Spleen (tissue), 11 donors: ENCODE data around the gene OR51A2. TPM values are rescaled to one million over a fixed set of nuclear protein-coding genes. Genes with fewer than 3 reads are reported as not detected.

Experiments used
- DNase-seq: peaks from one replicate; pipeline ENCODE4 v3.0.0-alpha.2; 2020
- H3K27ac ChIP-seq, 8 donors: fragments of 200-600 bp; sonication (generic) in 7 of 8; 1 replicate in 4 of 8; 2 replicates in 4 of 8; pipeline versions ENCODE4 v1.5.0 to v1.8.0; 2016 to 2021; ENCODE audit warnings: inconsistent platforms in 4 of 8, mild to moderate bottlenecking in 4 of 8, moderate library complexity in 1 of 8
- H3K27me3 ChIP-seq, 7 donors: fragments of 200-600 bp; sonication (generic) in 6 of 7; replicated peaks in 1 of 7; 1 replicate in 4 of 7; 2 replicates in 3 of 7; pipeline versions ENCODE4 v1.5.0 to v1.8.0; 2016 to 2021; ENCODE audit warnings: inconsistent platforms in 3 of 7, mild to moderate bottlenecking in 1 of 7
- H3K36me3 ChIP-seq, 6 donors: fragments of 200-600 bp; sonication (generic) in 5 of 6; 1 replicate in 4 of 6; 2 replicates in 2 of 6; pipeline versions ENCODE4 v1.5.0 to v1.8.0; 2016 to 2021; ENCODE audit warnings: inconsistent platforms in 2 of 6
- H3K4me1 ChIP-seq, 6 donors: fragments of 200-600 bp; sonication (generic) in 5 of 6; 1 replicate in 3 of 6; 2 replicates in 3 of 6; pipeline versions ENCODE4 v1.5.0 to v1.8.0; 2016 to 2021; ENCODE audit warnings: inconsistent platforms in 3 of 6
- H3K4me3 ChIP-seq, 8 donors: fragments of 200-600 bp; sonication (generic) in 7 of 8; 1 replicate in 4 of 8; 2 replicates in 4 of 8; pipeline versions ENCODE4 v1.5.0 to v1.8.0; 2016 to 2021; ENCODE audit warnings: inconsistent platforms in 4 of 8, mild to moderate bottlenecking in 4 of 8, moderate library complexity in 2 of 8
- H3K9me3 ChIP-seq, 8 donors: fragments of 200-600 bp; sonication (generic) in 7 of 8; 1 replicate in 4 of 8; 2 replicates in 4 of 8; pipeline versions ENCODE4 v1.5.0 to v1.8.0; 2016 to 2021; ENCODE audit warnings: inconsistent platforms in 4 of 8
- POLR2A ChIP-seq, 3 donors: fragments of 450-650 bp; IDR thresholded peaks; one replicate each; pipeline ENCODE4 v1.5.1; 2017; ENCODE audit warnings: antibody characterized with exemption in 3 of 3, mild to moderate bottlenecking in 1 of 3
- POLR2AphosphoS5 ChIP-seq, 3 donors: sonication (generic); formaldehyde crosslinking; IDR thresholded peaks; one replicate each; pipeline ENCODE4 v1.5.1; 2017; ENCODE audit warnings: antibody characterized with exemption in 3 of 3
- WGBS, 5 donors: extraction: QIAGEN DNeasy Blood & Tissue Kit in 3 of 5; methylation state at CpG; one replicate each; pipeline versions ENCODE4 v1.1.5 to v1.1.7; 2013 to 2018; 5-methylcytosine and 5-hydroxymethylcytosine counted together
- intact Hi-C: fragments of 100-400 bp; cut with DNase I; formaldehyde crosslinking; loops from one replicate; pipeline ENCODE4 v1.15.0; 2023; ENCODE audit warnings: low total_unique reads
- polyA plus RNA-seq, 3 donors: library from polyadenylated mRNA; stranded (reverse); fragments of 200-250 nt; gene quantifications; one replicate each; pipeline ENCODE4 v1.2.1, GENCODE V29; 2013
- total RNA-seq, 7 donors: library from RNA; depleted of rRNA in 3 of 7; stranded (reverse); fragments of >200 nt in 3 of 7; fragmentation: NEBNext Ultra II Directional in 4 of 7; extraction: Animal tissue kit (Norgen Biotek cat#: 25700) in 4 of 7; gene quantifications; one replicate each; pipeline versions ENCODE4 v1.1.0 to v1.2.1, GENCODE V29; 2016 to 2021
- TF ChIP-seq, protein P1 (sequence below), 11 experiments: fragments of 200-600 bp in 7 of 11; fragments of 450-650 bp in 4 of 11; sonication (generic) in 4 of 11; IDR thresholded peaks in 8 of 11; conservative IDR thresholded peaks in 3 of 11; 1 replicate in 7 of 11; 2 replicates in 4 of 11; pipeline versions ENCODE4 v1.4.0 to v1.8.0; 2016 to 2021; ENCODE audit warnings: antibody characterized with exemption in 11 of 11, inconsistent platforms in 4 of 11, mild to moderate bottlenecking in 1 of 11
- donor health status: healthy with polysubstance abuse.
- donor health status: DM: no; HTN: no; CAD: no; lungs with moderate emphysema.
- donor health status: DM: no; HTN: no; CAD: no.
- donor health status: Bipolar disorder and iron deficiency.
- donor health status: healthy.
- donor health status: DM: no; HTN: no; CAD: no.
- donor health status: DM: yes; HTN: yes; CAD: no.

OR51A2 gene
- total and polyA plus RNA-seq, 10 donors: not detected

DNA sequence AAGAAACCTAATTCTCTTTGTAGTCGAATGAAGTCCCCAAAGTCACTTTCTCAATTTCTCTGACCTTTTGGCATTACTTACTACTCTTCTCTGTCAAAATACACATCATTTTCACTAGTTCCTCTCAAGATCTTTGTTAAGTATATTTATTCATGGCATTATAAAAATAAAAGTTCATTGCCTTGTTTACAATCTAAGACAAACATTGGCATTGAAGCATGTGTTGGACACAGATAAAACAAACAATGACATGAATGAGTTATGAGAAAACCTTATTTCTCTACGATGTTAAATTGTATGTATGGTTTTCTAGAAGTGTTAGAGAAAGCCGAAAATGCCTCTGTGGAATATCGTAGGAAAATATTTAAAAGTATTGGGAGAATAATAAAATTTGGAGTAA is 22.8 kb downstream of the OR51A2 start:
- no peak overlapping the region for H3K27ac ChIP-seq
- H3K4me1 ChIP-seq: no peaks in the 10 kb centered on the region
- no peaks in the 10 kb centered on the region for H3K27me3 ChIP-seq
- DNase-seq: no peak
- no peaks in the 10 kb centered on the region for H3K9me3 ChIP-seq
- intact Hi-C loops: no loop called here
- WGBS, 5 donors: 83 to 88% (median 86%) methylated on average over 4 of the region's 4 CpGs
- TF ChIP-seq, protein P1, sequence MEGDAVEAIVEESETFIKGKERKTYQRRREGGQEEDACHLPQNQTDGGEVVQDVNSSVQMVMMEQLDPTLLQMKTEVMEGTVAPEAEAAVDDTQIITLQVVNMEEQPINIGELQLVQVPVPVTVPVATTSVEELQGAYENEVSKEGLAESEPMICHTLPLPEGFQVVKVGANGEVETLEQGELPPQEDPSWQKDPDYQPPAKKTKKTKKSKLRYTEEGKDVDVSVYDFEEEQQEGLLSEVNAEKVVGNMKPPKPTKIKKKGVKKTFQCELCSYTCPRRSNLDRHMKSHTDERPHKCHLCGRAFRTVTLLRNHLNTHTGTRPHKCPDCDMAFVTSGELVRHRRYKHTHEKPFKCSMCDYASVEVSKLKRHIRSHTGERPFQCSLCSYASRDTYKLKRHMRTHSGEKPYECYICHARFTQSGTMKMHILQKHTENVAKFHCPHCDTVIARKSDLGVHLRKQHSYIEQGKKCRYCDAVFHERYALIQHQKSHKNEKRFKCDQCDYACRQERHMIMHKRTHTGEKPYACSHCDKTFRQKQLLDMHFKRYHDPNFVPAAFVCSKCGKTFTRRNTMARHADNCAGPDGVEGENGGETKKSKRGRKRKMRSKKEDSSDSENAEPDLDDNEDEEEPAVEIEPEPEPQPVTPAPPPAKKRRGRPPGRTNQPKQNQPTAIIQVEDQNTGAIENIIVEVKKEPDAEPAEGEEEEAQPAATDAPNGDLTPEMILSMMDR (IDR thresholded peaks at IDR 0.05 in 8 of 11, conservative IDR thresholded peaks at IDR 0.05 in 3 of 11): no peak
- TF ChIP-seq POLR2AphosphoS5 (IDR thresholded peaks at IDR 0.05): no peak
- TF ChIP-seq POLR2A (IDR thresholded peaks at IDR 0.05): no peak
- H3K4me3 ChIP-seq: no peak overlapping the region
- no peaks in the 10 kb centered on the region for H3K36me3 ChIP-seq

DNA sequence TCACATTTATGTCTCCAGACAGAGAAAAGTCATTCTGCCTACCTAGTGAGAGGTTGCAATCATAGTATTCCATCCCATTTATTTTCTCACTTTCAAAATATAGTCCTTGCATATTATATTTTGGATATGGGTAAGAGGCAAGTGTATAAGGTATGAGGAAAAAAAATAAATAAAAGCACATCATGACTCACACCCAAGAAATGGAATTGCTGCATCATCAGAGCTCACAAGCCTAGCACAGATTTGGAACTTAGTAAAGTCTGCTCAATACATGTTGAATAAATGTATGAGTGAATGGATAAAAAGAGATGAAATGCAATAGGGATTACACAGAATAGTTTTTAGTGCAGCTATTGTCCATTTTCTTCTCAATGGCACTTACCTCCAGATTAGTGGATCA is 28.9 kb downstream of the OR51A2 start:
- no peak overlapping the region for H3K4me3 ChIP-seq
- no peak overlapping the region for H3K27ac ChIP-seq
- intact Hi-C loops: no loop called here
- TF ChIP-seq, protein P1 (IDR thresholded peaks at IDR 0.05 in 8 of 11, conservative IDR thresholded peaks at IDR 0.05 in 3 of 11): no peak
- TF ChIP-seq POLR2AphosphoS5 (IDR thresholded peaks at IDR 0.05) (no peak), POLR2A (IDR thresholded peaks at IDR 0.05) (no peak)
- no peaks in the 10 kb centered on the region for H3K4me1 ChIP-seq
- no peak for DNase-seq
- no peaks in the 10 kb centered on the region for H3K27me3 ChIP-seq
- no peaks in the 10 kb centered on the region for H3K9me3 ChIP-seq
- no peaks in the 10 kb centered on the region for H3K36me3 ChIP-seq

DNA sequence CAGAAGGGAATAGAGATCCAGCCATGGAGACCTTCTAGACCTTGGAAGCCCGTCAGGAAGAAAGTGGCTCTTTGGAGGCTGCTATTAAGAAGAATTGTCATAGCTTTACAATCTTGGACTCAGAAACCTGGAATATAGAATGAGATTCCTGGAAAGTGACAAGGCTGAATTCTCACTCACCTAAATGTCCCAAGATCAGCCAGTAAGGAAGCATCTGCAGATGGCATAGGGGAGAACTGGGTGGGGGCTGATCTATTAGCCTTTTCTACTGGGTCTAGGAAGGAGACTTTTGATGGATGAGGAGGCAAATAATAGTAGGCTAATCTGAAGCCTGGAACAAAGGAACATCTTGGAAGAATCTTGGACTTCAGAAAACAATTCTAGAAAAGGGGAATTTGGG is 31.3 kb downstream of the OR51A2 start, which contains the start of gene OR51G1:
Gene OR51G1, minus strand, starts transcription at position 101 of the 400 bp plus-strand sequence. Its CDS starts 0 bp downstream, at position 101.
- Histone ChIP-seq H3K9me3 (no peaks in the 10 kb centered on the region), H3K4me3 (no peak within 1 kb of the TSS), H3K4me1 (no peaks in the 10 kb centered on the region), H3K27me3 (no peaks in the 10 kb centered on the region), H3K27ac (no peak within 1 kb of the TSS), H3K36me3 (no peaks in the 10 kb centered on the region)
- no peak for TF ChIP-seq POLR2AphosphoS5 (IDR thresholded peaks at IDR 0.05)
- TF ChIP-seq, protein P1 (IDR thresholded peaks at IDR 0.05 in 8 of 11, conservative IDR thresholded peaks at IDR 0.05 in 3 of 11): no peak
- no peak for TF ChIP-seq POLR2A (IDR thresholded peaks at IDR 0.05)
- WGBS, 5 donors: 50 to 95% (median 83%) methylated on average over 1 of the region's 1 CpG
- intact Hi-C loops: no loop called here
- DNase-seq: no peak

DNA sequence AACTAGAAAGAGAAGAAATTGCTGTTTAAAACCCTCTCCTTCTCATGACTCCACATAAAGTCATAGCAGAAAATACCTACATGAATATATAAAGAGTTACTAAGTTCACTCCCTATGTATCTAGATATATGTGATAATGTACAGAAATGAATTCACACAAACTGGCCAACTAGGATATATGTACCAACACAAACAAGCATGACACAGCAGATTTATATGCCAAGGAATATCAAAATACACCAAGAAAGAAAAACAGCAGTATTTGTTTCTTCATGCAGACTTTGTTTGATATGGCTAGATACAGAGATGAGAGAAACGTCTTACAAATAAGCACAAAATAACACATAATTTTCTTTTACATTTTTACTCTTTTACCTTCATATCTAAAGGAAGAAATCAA is 33.2 kb downstream of the OR51A2 start:
- whole genome bisulfite sequencing, 5 donors: 47 to 79% (median 55%) methylated on average over 1 of the region's 1 CpG
- Histone ChIP-seq H3K27ac (no peak overlapping the region), H3K9me3 (no peaks in the 10 kb centered on the region), H3K36me3 (no peaks in the 10 kb centered on the region), H3K4me1 (no peaks in the 10 kb centered on the region), H3K4me3 (no peak overlapping the region), H3K27me3 (no peaks in the 10 kb centered on the region)
- no peak for DNase-seq
- intact Hi-C loops: no loop called here
- no peak for TF ChIP-seq POLR2AphosphoS5 (IDR thresholded peaks at IDR 0.05)
- TF ChIP-seq POLR2A (IDR thresholded peaks at IDR 0.05): no peak
- TF ChIP-seq, protein P1 (IDR thresholded peaks at IDR 0.05 in 8 of 11, conservative IDR thresholded peaks at IDR 0.05 in 3 of 11): no peak
